NCI-H69 (cell line): ENCODE results near the gene MDM2.

Source experiments
- DNase-seq: peaks from one replicate; lab custom pipeline; 2025; lab: John Stamatoyannopoulos, UW

The MDM2 gene

DNA sequence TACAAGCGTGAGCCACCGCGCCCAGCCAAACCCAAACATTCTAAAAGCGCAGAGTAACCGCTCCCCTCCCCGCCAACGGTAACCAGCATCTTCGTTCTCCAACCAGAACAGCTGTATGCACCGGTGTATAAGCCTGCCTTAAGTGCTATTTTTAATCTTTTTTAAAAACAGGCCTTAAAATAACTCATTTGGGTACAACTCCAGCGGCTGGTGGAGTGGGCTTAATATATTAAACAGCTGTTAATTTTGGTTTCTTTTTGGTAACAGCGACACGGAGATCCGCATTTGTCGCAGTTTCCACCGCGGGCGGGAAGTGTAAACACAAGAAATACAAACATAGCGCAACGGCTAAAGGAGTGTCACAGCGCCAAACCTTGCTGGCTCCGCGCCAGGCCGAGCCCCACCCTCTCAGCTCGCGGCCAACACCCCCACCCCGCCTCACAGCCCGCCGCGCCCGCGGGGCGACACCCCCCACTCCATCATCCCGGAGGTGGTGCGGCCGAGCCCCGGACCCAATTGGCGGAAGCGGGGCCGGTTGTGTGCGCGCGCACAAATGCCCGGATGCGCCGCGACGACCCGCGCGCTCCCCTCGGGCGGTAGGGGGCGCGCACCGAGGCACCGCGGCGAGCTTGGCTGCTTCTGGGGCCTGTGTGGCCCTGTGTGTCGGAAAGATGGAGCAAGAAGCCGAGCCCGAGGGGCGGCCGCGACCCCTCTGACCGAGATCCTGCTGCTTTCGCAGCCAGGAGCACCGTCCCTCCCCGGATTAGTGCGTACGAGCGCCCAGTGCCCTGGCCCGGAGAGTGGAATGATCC, at the start of gene MDM2:
MDM2 (plus strand) TSS at position 602 of the 812 bp plus-strand sequence. CDS start 301 bp downstream, outside the sequence.
- peak; percentile 95 for DNase-seq

GRCh38 chr12:68759852-68760251, 48.1 kb upstream of the MDM2 start:
- no peak for DNase-seq

DNA sequence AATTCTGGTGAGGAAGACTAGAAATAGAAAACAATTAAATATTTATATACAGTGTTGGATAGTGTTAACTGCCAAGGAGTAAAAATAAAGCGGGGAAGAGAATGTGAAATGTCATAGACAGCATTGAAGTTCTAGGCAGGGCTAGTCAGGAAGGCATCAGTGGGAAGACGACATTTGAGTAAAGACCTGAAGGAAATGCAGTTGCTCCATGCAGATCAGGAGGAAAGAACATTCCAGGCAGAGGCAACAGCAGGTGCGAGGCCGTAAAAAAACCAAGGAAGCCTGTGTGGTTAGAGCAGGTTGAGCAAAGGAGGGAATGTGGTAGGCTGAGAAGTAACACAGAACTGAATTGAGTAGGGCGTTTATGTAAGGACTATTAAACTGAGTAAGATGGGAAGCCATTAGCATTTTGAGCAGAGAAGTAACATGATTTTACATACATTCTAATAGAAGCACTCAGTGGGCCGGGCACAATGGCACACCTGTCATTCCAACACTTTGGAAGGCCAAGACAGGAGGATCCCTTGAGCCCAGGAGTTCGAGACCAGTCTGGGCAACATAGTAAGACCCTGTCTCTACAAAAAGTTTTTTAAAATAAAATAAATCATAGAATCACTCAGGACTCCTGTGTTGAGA, 47.1 kb upstream of the MDM2 start:
- DNase-seq: no peak

DNA sequence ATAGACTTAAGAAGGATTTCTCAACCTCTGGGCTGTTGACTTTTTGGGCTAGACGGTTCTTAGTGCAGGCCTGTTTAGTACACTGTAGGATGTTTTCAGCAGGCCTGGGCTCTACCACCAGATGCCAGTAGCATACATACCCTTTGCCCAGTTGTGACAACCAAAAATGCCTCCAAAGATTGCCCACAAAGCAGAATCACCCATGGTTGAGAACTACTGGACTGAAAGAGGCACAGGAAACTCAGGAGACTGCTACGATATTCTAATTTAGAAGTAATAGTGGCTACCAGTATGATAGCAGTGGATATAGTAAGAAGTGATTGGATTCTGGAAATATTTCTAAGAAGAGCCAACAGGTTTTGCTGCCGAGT, 46.5 kb upstream of the MDM2 start:
- no peak for DNase-seq

DNA sequence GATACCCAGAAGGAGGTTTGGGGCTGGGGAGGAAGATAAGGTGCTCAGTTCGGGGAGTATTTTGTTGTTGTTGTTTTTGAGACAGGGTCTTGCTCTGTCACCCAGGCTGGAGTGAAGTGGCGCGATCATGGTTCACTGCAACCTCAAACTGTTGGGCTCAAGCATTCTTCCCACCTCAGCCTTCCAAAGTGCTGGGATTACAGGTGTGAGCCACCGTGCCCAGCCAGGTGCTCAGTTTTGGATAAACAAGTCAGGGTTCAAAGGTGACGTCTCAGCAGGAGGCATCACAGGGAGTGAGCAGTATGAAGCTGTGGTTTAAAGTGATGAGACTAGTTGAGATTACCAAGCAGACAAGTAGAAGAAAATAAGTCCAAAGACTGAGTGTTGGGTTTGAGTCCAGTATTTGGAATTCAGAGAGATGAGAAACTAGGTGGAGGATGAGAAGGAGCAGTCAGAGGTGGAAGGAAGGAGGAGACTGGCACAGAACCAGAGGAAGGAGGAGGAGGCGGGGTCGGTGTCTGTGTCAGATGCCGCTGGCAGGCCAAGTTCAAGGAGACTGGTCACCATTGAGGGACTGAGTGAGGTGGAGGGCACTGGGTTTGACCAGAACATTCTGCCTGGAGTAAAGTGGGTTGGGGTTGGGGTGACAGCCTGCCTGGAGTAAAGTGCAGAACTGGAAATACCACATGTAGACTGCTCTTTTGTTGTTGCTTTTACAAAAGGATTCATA, 45.9 kb upstream of the MDM2 start:
- DNase-seq: no peak

DNA sequence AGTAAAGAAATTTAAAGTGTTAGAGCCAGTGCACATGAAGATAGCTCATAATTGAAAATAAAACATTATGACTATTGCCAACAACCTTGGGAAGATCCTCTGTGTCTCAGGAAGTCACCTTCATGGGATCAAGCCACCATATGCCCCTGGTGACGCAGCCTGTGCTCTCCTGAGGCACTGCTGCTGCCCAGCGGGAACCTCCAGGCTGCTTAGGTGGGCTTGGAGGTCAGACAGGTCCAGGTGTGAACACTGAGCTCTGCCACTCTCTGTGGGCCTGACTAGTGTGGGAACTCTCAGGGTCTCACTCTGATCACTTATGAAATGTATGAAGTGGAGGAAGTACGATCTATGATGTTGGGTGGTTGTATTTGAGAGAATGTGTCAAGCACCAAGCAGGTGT, 45.3 kb upstream of the MDM2 start:
- DNase-seq: no peak

- DNase-seq: no peak
Observed at GRCh38 chr12:68765696-68766095, 42.3 kb upstream of the MDM2 start.

DNA sequence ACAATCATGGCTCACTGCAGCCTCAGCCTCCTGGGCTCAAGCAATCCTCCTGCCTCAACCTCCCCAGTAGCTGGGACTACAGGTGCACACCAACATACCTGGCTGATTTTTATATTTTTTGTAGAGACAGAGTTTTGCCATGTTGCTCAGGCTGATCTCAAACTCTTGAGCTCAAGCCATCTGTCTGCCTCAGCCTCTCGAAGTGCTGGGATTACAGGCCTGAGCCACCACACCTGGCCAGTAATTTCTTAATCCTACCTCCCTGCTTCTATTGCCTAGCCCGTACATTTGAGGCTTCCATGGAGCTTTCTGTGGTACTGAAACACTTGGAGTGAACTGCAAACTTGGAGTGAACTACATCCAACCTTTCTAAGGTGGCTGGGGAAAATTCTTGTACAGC, 41.3 kb upstream of the MDM2 start:
- DNase-seq: no peak

GRCh38 chr12:68767191-68767590, 40.8 kb upstream of the MDM2 start:
- no peak for DNase-seq

GRCh38 chr12:68768431-68768939, 39.5 kb upstream of the MDM2 start:
- no peak for DNase-seq

- no peak for DNase-seq
Observed at GRCh38 chr12:68769941-68770340, 38.0 kb upstream of the MDM2 start.

GRCh38 chr12:68771223-68771925, 36.6 kb upstream of the MDM2 start:
- no peak for DNase-seq

GRCh38 chr12:68772714-68773113, 35.3 kb upstream of the MDM2 start:
- DNase-seq: no peak

DNA sequence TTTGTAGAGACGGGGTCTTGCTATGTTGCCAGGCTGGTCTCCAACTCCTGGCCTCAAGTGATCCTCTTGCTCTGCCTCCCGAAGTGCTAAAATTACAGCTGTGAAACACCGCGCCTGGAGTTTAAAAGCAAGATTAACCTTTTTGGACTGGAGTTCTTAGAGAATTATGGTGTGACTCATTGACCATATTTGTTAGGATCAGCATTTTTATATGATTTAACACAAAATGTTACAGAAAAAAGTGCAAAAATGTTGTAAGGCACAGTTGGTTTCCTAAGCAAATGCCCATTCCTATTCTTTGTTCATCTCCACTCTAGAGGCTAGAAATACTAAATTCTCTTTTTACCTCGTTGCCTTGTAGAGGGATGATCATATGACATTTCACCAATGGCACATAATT, 34.4 kb upstream of the MDM2 start:
- DNase-seq: no peak

DNA sequence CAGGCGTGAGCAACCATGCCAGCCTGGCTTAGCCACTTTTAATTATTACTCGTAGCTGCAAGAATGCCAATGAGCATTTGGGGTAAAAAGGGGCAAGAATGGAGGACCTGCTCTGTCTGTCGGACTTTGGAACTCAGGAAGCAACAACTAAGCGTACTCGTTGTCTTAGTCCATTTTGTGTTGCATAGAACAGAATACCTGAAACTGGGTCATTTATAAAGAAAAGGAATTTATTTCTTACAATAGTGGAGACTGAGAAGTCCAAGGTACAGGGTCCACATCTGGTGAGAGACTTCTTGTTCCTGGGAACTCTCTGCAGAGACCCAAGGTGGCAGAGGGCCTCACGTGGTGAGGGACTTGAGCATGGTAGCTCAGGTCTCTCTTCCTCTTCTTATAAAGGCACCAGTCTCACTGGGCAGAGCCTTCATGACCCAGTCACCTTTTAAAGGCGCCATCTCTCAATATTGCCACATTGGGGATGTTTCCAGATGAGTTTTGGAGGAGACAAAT, 32.8 kb upstream of the MDM2 start:
- DNase-seq: no peak

- no peak for DNase-seq
Observed at GRCh38 chr12:68776976-68777610, 30.9 kb upstream of the MDM2 start.

DNA sequence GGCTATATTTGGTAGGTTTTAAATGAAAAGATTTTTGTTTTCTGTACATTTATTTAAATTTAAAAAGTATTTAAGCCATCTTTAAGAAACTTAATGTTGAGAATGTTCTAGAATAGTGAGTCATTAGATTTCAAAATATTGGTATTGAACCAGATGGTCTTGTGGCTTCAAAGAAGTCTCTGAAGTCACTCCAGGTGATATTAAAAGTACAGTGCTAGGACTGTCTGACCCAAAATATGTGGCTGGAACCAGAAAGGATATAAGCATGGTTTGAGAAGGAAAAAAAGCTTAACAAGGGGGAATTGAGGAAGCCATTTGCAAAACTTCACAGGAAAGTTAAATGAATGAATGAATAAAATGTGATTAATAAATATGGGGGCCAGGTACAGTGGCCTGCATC, 28.7 kb upstream of the MDM2 start:
- DNase-seq: no peak

DNA sequence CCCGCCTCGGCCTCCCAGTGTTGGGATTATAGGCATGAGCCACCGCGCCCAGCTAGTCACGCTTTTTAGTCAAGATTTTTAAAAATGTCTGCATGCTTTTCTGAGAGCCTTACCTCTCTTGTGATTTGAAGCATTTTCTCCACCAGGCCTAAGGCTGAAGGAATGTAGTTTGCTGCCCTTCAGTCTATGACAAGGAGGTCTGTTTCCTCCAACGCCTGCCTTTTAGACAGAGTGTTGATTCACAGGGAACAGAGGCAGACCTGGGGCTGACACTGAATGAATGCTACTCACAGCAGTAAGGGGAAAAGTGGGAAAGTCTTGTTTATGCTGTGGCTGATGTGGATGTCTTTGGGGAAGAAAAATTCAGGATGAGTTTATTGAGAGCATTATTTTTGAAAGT, 27.2 kb upstream of the MDM2 start:
- DNase-seq: no peak

DNA sequence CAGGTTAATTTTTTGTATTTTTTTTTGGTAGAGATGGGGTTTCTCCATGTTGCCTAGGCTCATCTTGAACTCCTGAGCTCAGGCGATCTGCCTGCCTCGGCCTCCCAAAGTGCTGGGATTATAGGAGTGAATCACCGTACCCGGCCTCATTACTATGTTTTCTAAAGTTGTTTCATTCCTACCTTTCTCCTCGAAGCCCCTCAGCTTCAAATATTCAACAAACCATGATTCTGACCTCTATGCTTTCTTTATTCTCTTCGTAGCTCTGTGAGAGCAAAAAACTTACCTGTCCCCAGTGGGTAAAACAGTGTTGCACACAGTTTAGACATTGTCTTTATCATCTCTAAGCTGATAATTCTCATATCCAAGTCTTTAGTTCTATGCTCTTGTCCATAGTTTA, 26.2 kb upstream of the MDM2 start:
- no peak for DNase-seq

DNA sequence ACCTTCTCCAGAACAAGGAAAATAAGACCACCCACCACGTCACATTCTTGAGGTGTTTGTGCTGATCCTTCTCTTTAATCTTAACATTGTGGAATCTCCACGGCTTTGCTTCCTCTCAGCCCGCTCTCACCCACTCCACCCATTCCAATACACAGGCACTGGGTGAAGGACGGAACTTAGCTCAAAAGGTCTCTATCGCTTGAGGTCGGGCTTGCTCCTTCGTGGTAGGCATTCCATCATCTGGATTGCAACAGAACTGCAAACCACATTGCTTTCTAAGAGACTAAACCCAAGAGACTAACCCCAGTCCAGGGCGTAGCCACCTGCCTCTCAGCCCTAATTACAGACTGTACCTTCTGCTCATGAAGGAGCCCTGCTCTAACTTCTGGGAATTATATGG, 24.0 kb upstream of the MDM2 start:
- DNase-seq: no peak

- no peak for DNase-seq
Observed at GRCh38 chr12:68785358-68785757, 22.6 kb upstream of the MDM2 start.

- DNase-seq: no peak
Observed at GRCh38 chr12:68785823-68786222, 22.2 kb upstream of the MDM2 start.
